ENCODE results near the gene EPHA3.

EPHA3 gene

DNA sequence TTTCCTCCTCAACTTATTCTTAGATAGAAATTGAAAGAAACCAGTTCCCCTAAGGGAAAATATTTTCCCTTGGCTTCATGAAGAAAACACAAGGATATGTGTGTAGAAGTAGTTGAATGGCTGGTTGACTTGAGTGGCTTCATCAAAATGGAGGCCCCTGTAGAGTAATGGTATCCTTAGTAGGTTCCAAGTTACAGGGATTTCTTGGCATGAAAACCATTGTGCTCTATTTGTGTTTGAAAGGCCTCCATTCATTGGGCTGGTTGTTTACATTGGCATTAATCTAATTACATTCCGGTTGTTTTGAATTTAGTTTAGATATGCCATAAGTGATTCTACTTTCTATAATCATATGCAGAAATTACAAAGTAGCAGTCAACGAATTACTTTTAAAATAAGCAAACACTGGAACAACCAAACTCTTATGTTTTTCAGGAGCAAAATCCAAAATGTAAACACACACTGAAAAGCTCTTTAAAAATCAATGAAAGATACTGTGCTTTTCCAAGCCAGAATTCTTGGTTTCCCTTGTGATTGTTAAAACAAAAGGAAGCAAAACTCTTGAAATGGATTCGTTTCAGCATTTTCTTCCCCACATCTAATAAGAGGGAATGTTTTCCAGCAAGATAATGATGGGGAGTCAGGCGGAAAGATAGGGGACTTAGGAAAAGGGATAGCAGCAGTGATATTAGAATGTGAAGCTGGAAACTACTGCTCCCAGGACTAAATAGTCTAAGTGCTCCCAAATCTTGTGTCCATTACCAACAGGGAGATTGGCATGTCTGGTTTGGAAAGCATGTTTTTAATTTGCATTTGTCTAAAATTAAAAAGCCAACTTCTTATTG lies 77.0 kb downstream of the EPHA3 start:
- no peak for FAIRE-seq
- no peak for DNase-seq (ENCODE audit: insufficient read length)
- TF ChIP-seq POLR2AphosphoS5 (IDR thresholded peaks at IDR 0.05; ENCODE audit: low read depth, low read length), result no peak
- TF ChIP-seq TAF1 (IDR thresholded peaks at IDR 0.05; ENCODE audit: borderline replicate concordance, low read depth, low read length), result no peak
- no peak for TF ChIP-seq POLR2A (IDR thresholded peaks at IDR 0.05; ENCODE audit: low read depth, low read length)

DNA sequence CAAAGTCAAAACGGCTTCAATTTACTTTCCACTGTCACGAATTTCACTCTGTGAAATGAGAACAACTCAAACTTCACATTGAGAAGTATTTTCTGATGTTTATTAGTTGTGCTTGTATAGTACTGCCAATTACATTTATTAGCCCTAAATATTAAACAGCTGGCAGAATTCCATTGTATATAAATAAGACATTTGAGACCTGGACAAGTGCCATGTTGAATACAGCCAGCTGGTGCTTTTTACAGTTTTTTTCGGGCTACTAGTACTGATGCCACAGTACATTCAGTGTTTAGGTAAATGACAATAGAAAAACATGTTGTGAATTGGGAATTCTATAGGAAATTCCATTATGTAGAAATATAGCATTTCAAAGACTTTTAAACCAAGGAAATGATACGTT lies 79.0 kb downstream of the EPHA3 start:
- TF ChIP-seq TAF1 (IDR thresholded peaks at IDR 0.05; ENCODE audit: borderline replicate concordance, low read depth, low read length) (no peak), POLR2AphosphoS5 (IDR thresholded peaks at IDR 0.05; ENCODE audit: low read depth, low read length) (no peak), POLR2A (IDR thresholded peaks at IDR 0.05; ENCODE audit: low read depth, low read length) (no peak)
- DNase-seq (ENCODE audit: insufficient read length), result no peak
- no peak for FAIRE-seq

DNA sequence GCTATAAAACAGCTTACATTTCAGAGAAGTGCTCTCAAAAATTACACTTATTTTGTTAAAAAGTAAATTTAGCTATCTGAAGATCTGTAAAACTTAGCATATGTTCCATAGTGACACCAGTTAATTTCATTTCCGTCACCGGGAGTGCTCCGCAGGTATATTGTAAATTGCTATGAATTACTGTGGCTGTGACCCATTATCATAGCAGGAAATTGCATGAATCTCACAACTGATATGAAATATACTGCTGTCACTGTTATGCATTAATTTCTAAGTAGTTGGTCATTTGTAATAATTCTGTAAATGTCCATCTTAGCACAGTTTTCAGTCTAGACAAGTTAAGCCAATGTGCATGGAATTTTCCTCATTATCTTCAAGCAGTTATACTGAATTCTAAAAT lies 91.2 kb downstream of the EPHA3 start:
- TF ChIP-seq POLR2A (IDR thresholded peaks at IDR 0.05; ENCODE audit: low read depth, low read length), result no peak
- no peak for TF ChIP-seq POLR2AphosphoS5 (IDR thresholded peaks at IDR 0.05; ENCODE audit: low read depth, low read length)
- no peak for TF ChIP-seq TAF1 (IDR thresholded peaks at IDR 0.05; ENCODE audit: borderline replicate concordance, low read depth, low read length)
- no peak for DNase-seq (ENCODE audit: insufficient read length)
- no peak for FAIRE-seq

DNA sequence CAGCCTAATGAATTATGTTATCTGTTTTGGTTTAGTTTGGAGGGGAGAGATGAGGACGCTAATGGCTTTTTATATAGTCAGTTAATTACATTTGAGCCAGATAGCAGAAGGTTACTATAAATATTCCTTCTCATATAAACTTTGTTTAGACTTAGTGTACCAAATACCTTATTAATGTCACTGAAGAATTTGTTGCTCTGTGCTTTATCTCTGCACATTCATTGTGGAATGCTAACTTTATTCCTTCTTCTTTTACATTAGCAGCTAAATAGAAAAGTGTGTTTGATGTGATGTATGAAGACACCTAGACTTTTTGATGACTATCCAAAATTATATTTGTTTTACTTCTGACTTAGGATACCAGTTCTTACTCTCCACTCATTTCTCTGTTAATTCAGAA lies 105.2 kb downstream of the EPHA3 start:
- DNase-seq (ENCODE audit: insufficient read length) (no peak), FAIRE-seq (no peak)
- TF ChIP-seq POLR2A (IDR thresholded peaks at IDR 0.05; ENCODE audit: low read depth, low read length), result no peak
- TF ChIP-seq TAF1 (IDR thresholded peaks at IDR 0.05; ENCODE audit: borderline replicate concordance, low read depth, low read length), result no peak
- no peak for TF ChIP-seq POLR2AphosphoS5 (IDR thresholded peaks at IDR 0.05; ENCODE audit: low read depth, low read length)

- DNase-seq (ENCODE audit: insufficient read length) (no peak), FAIRE-seq (no peak)
- TF ChIP-seq POLR2AphosphoS5 (IDR thresholded peaks at IDR 0.05; ENCODE audit: low read depth, low read length), result no peak
- no peak for TF ChIP-seq TAF1 (IDR thresholded peaks at IDR 0.05; ENCODE audit: borderline replicate concordance, low read depth, low read length)
- no peak for TF ChIP-seq POLR2A (IDR thresholded peaks at IDR 0.05; ENCODE audit: low read depth, low read length)
Observed at GRCh38 chr3:89216016-89216739, 108.8 kb downstream of the EPHA3 start.

- DNase-seq (ENCODE audit: insufficient read length) (no peak), FAIRE-seq (no peak)
- no peak for TF ChIP-seq TAF1 (IDR thresholded peaks at IDR 0.05; ENCODE audit: borderline replicate concordance, low read depth, low read length)
- TF ChIP-seq POLR2AphosphoS5 (IDR thresholded peaks at IDR 0.05; ENCODE audit: low read depth, low read length), result no peak
- TF ChIP-seq POLR2A (IDR thresholded peaks at IDR 0.05; ENCODE audit: low read depth, low read length), result no peak
Observed at GRCh38 chr3:89217148-89217685, 109.8 kb downstream of the EPHA3 start.

DNA sequence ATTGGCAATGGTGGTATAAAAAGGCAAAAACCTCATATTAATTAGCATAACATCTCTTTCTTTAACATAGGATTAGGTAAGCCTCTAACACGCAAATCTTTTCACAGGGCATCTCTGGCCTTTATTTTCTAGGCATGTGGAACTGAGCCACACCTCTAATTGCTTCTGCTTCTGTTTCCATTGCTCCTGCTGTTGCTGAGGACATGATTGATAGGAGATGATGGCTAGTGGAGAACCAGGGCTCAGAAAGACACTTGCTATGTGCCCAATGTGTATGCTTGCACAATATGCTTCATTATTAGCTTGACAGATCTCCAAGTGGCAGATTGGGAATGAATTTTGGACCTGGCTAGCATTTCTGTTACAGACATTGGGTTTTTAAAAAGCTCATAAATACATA lies 114.5 kb downstream of the EPHA3 start:
- TF ChIP-seq POLR2A (IDR thresholded peaks at IDR 0.05; ENCODE audit: low read depth, low read length) (no peak), POLR2AphosphoS5 (IDR thresholded peaks at IDR 0.05; ENCODE audit: low read depth, low read length) (no peak), TAF1 (IDR thresholded peaks at IDR 0.05; ENCODE audit: borderline replicate concordance, low read depth, low read length) (no peak)
- no peak for FAIRE-seq
- no peak for DNase-seq (ENCODE audit: insufficient read length)

- no peak for DNase-seq (ENCODE audit: insufficient read length)
- TF ChIP-seq POLR2A (IDR thresholded peaks at IDR 0.05; ENCODE audit: low read depth, low read length) (no peak), POLR2AphosphoS5 (IDR thresholded peaks at IDR 0.05; ENCODE audit: low read depth, low read length) (no peak), TAF1 (IDR thresholded peaks at IDR 0.05; ENCODE audit: borderline replicate concordance, low read depth, low read length) (no peak)
- FAIRE-seq, result no peak
Observed at GRCh38 chr3:89223188-89223587, 115.8 kb downstream of the EPHA3 start.

- no peak for FAIRE-seq
- TF ChIP-seq POLR2A (IDR thresholded peaks at IDR 0.05; ENCODE audit: low read depth, low read length) (no peak), TAF1 (IDR thresholded peaks at IDR 0.05; ENCODE audit: borderline replicate concordance, low read depth, low read length) (no peak), POLR2AphosphoS5 (IDR thresholded peaks at IDR 0.05; ENCODE audit: low read depth, low read length) (no peak)
Observed at GRCh38 chr3:89227218-89227617, 119.8 kb downstream of the EPHA3 start.

GRCh38 chr3:89227634-89228033 lies 120.2 kb downstream of the EPHA3 start:
- no peak for DNase-seq (ENCODE audit: insufficient read length)
- TF ChIP-seq POLR2A (IDR thresholded peaks at IDR 0.05; ENCODE audit: low read depth, low read length) (no peak), POLR2AphosphoS5 (IDR thresholded peaks at IDR 0.05; ENCODE audit: low read depth, low read length) (no peak), TAF1 (IDR thresholded peaks at IDR 0.05; ENCODE audit: borderline replicate concordance, low read depth, low read length) (no peak)
- no peak for FAIRE-seq

More at GRCh38 chr3:89227218-89227617, 119.8 kb downstream of the EPHA3 start:
- no peak for DNase-seq (ENCODE audit: insufficient read length)

DNA sequence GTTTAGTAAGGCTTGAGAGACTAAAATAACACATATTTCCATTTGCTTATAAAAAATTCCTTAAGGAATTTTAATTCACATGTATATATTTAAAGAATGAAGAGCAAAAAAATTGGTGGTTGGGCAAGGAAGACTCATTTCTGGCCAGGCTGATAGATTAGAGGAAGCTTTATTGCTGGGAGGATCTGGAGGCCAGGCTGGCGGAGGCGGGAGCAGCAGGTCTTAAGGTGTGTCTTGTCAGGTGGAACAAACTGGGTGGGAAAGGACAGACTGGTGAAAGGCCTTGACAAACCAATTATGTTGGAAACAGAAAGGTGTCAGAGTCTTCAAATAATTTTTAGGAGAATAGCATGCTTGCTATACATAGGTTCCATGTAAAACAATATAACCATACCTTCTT lies 124.7 kb downstream of the EPHA3 start:
- DNase-seq (ENCODE audit: insufficient read length) (no peak), FAIRE-seq (no peak)
- TF ChIP-seq POLR2AphosphoS5 (IDR thresholded peaks at IDR 0.05; ENCODE audit: low read depth, low read length) (no peak), POLR2A (IDR thresholded peaks at IDR 0.05; ENCODE audit: low read depth, low read length) (no peak), TAF1 (IDR thresholded peaks at IDR 0.05; ENCODE audit: borderline replicate concordance, low read depth, low read length) (no peak)
